Left hindlimb (tissue), 1 donor: Measurements from ENCODE around the gene DNHD1.

ENCODE experiments used
- DNase-seq: peaks from one replicate; pipeline ENCODE4 v3.0.0-alpha.2; 2018

DNHD1 gene

DNA sequence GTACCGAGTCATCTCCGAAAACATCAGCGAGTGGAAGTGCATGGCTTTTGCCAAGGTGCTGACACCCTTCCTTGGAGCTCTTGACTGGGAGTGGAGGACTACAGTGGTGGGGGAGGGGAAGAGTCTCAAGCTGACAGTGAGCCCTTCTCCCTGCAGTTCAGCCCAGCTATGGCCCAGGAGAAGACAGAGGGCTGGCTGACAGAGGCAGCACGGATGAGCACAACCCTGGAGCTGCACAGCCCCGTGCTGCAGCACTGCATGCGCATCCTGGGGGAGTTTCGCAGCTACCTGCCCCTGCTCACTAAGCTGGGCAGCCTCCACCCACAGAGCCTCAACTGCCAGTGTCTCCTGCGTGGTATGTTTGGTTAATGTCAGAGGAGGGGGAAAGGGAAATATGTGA is 41.4 kb downstream of the DNHD1 start:
- no peak for DNase-seq

DNA sequence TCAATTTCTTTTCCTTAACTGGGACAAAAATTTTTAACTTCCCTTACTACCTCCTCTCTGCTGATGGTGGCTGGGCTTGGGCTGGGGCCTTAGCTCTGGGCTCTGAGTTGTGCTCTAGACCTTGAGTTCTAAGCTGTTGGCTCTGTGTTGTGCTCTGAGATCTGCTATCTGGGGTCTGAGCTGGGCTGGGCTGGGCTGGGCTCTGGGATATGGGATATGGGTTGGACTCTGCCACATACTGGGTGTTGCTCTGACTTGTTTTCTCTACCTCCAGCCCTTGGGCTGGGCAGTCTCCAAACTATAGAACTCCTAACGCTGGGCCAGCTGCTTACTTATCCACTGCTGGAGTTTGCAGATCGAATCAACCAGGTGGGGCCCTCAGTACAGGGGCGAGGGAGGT is 41.9 kb downstream of the DNHD1 start:
- DNase-seq, result no peak

DNA sequence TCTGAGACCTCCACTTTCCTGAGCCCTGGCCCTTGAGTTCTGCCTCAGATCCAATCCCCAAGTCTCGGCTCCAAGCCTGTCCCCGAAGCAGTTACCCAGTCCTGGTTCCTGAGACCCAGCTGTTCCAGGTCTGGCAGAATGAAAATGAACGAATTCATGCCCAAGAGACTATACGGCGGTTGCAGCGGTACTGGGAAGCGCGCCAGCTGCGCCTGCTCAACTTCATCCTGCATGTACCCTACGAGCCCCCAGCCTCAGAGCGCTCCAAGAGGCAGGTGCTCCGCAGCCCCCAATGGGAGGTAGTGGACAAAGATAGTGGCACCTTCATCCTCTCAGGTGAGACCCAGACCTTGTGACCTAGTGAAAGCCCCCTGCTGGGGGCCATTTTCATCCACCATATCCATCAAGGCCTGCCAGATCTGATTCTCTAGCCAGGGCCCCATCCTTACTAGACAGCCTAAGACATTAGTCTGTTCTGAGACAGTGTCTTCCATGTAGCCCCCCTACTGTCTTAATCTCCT is 42.7 kb downstream of the DNHD1 start:
- DNase-seq, result no peak

DNA sequence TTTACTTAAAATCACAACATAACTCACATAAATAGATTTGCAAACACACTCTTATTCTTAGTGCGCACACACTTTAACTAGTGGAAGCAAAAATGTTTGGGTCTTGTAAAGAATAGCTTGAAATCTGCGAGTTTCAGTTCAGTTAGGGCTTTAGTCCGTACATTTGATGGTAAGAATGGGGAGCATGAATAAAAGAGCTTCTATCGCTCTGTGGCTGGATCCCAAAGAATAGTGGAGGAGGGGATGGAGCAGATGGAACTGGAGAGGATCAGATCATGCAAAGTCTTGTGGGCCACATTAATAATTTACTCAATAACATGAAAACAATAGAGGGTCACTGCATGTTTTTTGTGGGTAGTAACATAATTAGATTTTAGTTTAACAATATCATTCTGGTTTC is 44.3 kb downstream of the DNHD1 start:
- no peak for DNase-seq

DNA sequence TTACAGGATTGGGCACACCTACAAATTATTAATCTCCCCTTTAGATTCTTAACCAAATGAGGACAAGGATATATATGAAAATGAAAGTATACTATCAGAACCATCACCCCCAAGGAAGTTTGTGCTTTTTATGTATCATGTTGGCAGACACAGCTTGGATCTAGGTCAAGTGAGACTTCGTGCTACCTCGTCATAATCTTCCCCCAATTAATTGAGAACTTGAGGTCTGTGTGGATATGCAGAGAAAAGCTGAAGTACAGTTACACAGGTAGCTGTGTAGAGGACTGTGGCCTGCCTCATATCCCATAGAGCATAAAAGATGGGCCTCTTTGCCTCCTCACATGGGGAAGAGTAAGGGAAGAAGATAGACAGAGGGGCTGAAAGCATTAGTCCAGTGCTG is 45.6 kb downstream of the DNHD1 start:
- DNase-seq, result no peak

DNA sequence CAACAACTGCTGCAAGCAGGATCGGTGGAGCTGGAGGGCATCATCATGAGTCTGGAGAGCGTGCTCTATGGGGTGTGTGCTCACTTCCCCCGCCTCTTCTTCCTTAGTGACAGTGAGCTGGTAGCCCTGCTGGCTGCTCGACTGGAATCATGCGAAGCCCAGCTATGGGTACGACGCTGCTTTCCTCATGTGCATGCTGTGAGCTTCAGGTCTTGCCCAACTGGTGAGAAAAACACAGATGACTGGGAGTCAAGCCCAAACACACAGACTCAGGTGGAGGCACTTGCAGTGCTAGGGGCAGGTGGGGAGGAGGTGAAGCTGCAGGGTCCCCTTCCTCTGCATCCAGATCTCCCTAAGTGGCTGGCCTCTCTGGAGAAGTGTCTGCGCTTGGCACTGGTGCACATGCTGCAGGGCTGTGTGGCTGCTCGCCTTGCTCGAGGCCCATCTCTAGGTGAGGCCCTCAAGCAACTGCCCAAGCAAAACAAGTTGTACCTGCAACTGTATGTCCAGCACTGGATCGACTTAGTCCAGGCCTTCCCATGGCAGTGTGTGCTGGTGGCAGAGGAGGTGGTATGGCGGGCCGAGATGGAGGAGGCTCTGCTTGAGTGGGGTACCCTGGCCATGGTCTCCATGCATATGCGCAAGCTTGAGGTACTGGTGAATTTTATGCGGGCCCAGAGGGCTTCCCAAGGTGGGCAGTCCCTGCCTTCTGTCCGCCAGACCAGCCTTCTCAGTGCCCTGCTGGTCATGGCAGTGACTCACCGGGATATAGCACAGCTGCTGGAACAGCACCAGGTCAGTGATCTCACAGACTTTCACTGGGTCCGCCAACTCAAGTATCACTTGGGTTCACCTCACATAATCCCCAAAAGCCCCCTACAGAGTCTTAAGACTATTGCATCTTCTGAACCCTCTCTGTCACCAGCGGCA is 48.1 kb downstream of the DNHD1 start:
- DNase-seq, result no peak

DNA sequence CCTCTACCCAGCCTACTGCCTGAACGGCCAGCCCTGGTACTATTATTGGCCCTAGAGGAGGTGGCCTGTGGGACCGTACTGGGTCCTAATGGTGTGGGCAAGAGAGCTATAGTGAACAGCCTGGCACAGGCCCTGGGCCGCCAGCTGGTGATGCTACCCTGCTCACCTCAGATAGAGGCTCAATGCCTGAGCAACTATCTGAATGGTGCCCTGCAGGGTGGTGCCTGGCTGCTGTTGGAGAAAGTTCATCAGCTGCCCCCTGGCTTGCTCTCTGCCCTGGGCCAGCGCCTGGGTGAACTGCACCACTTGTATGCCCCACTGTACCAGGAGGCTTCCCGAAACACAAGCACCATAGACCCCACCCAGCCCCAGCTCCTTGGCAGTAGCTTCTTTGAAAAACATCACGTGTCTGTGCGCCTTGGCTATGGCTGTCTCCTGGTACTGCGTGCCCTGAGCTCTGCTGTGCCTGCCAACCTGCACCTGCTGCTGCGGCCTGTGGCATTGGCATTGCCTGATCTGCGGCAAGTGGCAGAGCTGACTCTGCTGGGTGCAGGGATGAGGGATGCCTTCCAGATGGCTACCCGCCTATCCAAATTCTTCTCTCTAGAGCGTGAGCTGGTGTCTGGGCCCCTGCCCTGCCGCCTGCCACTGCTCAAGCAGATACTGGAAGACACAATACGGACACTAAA is 49.0 kb downstream of the DNHD1 start:
- no peak for DNase-seq

DNA sequence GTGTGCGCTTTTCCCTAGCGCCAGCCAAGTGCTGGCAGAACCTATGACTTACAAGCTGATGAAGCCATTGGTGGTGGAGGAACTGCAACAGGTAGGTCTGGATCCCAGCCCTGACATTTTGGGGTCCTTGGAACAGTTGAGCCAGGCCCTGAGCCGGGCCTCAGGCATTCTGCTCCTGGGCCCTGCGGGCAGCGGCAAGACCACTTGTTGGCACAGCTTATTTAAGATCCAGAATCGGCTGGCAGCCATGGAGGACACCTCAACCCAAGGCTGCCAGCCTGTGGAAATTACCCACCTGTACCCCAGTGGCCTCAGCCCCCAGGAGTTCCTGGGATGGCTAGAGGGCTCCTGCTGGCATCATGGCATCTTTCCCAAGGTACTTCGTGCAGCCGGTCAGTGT is 49.7 kb downstream of the DNHD1 start:
- DNase-seq, result no peak

DNA sequence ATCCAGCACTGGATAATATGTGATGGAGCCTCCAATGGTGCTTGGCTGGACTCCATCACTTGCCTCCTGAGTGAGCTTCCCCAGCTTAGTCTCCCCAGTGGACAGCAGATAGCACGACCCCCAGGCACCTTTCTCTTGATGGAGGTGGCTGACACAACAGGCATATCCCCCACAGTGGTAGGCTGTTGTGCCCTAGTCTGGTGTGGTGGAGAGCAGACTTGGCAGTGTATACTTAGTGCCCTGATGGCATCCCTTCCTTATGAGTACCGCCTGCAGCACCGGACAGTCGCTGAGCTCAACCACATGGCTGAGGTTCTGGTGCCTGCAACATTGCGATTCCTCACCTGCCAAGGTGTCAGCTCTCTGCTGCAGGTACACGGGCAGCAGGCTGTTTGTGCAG is 50.1 kb downstream of the DNHD1 start:
- DNase-seq, result no peak

DNA sequence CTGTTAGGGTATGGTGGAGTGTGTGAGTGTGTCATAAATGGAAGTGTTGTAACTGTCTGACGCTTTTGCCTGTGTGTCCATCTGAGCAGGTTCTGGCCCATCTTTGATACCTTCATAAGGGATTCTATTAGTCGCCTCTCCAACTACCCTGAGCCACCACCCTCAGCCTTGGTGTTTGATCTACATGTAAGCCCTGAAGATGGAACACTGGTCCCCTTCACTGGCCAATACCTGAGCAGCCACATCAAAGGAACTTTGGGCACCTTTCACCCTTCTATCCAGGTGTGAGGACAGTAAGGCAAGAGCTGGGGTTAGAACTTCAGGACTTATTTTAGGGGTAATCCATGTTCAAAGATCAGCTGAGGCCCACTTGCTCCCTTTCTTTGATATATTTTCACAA is 51.0 kb downstream of the DNHD1 start:
- no peak for DNase-seq

DNA sequence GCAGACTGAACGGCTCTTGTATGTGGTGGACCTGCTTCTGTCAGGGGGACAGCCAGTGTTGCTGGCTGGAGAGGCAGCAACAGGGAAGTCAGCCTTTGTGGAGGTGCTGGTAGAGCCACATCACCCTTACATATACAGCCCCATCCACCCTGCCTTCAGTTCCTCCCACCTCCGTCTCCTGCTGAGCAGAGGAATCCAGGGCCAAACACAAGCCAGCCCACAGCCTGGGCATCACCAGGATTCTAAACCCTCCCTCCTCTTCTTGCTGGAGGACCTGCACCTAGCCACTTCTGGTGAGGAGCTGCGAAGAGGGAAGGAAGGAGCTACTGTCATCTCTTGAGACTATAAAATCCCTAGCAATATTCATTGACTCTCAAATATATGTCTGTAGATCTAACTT is 51.6 kb downstream of the DNHD1 start:
- no peak for DNase-seq

DNA sequence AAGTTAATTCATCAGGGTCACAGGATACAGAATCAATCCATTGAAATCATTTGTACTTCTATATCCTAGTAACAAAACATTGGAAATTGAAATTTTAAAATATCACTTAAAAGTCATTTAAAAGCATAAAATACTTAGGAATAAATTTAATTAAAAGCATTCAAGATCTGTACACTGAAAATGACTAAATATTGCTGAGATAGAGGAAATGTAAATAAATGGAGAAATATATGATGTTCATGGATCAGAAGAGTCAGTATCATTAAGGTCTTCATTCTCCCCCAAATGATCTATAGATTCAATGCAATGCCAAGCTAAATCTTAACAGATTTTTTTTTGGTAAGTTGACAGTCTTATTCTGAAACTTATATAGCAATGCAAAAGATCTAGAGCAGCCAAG is 56.6 kb downstream of the DNHD1 start:
- DNase-seq, result no peak

DNA sequence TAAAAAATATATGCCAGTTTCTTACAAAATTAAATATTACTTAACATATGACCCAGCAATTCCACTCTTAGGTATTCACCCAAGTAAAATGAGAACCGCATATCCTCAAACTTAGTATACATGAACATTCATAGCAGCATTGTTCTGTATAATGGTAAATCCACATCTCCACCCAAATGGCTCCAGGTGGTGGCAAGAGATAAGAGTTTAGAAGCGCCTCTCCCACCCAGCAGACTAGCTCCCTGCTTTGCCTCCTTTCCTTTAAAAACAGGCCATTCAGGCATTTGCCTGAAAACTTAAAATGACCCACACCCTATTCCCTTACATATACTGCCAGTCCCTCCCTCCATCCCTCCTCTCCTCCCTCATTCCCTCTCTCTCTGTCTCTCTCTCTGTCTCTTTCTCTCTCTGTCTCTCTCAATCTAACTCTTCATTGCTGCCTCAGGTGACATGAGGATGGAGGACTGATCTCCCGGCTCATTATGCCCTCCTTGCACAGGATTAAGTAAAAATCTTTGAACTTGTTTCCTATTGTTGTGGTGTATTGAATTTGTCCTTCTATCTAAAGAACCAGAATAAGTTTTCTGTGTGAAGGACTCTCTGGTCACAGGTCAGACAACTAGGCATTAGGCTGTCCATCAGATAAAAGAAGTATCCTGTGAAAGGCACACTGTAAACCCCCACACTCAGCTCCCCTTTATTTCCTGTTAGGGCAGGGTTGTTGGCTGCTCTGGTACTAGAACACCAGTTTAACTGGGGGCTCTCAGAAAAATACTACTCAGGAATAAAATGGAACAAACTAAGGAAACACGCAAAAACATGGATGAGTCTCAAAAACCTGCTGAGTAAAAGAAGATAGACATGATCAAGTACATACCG is 58.0 kb downstream of the DNHD1 start:
- DNase-seq, result no peak

DNA sequence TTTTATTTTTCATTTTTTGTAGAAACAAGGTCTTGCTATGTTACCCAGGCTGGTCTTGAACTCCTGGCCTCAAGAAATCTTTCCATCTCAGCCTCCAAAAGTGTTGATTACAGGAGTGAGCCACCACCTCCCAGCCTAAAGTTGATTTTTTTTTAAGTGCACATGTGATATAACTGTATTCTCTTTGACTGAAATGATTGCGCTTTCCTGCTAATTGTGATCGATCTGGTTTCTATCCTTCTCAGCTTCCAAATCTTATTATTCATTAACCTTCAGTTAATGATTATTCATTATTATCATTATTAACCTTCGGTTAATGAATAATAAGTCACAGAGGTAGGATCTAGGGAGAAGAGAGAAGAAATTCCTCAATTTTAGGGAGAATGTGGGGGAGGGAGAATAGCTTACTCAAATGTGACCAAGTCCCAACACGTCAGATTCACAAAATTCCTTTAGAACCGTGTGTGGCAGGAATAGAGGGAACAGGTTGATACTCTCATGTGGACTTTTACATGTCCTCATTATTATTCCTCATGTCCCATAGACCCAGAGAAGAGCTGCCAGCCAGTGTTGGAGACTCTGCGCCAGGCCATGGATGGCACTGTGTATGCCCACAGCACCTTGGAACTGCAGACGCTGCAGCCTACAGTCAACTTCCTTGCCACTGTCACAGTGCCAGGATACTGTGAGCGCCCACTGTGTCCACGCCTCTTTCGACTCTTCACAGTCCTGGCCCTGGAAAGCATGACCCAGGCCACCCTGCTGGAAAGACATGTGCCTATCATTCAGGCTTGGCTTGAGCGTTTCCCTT is 59.3 kb downstream of the DNHD1 start:
- no peak for DNase-seq

DNA sequence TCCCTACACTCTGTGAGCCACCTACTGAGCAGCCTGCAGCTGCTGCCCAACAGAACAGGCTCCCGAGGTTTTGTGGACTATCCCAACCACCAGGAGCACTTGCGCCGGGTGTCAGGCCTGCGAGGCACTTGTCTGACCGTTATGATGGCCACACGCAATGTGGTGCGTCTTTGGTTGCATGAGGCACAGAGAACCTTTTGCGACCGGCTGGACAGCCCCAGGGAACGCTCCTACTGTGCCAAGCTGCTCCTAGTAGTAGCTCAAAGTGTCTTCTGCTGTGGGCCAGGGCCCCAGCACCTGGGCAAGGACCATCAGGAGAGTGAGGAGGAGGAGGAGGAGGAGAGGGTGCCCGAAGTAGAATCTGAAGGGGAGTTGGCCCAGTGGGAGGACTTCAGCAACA is 60.0 kb downstream of the DNHD1 start:
- no peak for DNase-seq

DNA sequence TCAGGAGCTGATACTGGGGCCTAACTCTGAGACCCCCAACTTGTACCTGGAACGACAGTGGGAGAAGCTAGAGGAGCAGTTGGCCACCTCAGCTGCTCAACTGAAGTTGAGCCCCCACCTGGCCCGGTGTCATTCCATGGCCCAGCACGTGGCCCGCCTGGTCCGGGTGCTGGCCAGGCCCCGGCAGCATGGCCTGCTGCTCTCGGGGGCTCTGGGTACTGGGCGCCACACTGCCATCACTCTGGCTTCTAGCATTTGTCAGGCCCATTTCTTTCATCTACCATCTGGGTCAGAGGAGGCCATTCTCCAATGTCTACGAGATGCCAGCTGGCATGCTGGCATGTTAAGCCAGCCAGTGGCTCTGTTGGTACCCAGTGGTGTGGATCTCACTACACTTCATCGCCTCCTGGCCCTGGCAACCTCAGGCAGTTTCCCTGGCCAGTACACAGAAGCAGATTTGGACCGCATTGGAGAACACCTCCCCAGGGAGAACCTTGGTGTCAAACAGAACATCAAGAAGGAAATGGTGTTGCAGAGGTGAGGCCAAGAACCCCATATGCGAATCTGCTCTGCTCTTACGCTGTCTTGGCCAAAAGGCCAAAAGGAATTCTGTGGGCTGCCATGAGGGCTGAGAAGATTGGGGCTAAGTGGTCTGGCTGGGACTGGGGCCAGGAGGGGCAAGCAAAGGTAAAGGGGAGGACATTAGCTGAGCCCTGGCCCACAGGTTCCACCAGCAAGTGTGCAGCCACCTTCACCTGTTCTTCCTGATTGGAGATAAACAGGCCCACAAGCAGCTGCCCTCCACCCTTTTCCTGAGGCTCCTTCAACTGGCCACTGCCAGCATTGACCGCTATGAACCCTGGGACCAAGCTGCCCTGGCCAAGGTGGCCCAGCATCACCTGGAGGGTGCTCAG is 60.9 kb downstream of the DNHD1 start:
- DNase-seq, result no peak

DNA sequence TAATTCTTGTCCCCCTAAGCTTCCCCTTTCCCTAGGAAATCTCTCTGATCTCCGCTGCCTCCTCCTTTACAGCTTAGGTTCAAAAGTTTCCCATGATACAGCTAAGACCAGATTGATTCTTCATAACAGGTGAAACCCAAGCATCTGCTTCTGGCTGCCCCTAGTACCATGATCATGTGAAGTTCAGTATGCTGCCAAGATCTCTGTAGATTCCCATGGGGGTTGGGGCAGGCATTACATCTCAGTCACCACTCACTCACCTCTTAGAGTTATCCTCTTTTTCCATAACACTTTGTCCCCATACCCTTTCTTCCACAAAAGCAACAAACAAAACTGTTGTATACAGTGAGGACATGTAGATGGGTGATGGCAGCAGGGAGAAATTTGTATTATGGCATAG is 62.3 kb downstream of the DNHD1 start:
- no peak for DNase-seq

DNA sequence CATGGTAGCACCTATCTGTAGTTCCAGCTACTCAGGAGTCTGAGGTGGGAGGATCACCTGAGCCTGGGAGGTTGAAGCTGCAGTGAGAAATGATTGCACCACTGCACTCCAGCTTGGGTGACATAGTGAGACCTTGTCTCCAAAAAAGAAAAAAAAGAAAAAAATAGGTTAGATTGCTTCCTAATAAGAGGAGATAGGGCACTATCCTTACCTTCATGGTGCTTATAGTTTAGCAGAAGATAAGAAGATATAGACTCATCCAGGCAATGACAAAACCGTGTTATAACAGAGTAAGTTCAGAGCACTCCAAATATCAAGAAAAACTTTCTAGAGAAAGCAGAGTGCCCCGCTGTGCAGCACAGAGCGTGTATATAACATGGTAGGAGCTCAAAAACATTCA is 64.2 kb downstream of the DNHD1 start:
- DNase-seq, result no peak

DNA sequence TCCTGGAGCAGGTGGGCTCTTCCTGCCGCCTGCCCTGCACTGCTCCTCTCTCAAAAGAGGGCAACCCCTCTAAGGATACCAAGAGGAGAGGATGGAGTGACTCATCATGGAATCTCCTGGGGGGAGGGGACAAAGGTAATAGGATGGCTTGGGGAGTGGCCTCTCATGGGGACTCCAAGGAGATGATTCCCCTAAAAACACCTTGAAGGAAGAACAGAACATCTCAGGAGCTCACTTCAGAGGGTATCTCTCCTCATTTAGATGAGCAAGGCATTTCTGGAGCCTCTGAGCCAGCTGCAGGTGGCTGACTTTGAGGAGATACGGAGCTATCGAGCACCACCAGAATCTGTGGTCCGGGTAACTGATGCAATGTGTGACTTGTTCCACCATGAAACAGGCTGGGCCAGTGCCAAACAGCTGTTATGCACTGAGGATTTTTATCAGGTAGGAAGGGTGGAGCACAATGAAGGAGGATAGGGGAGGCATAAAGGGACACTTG is 66.1 kb downstream of the DNHD1 start:
- no peak for DNase-seq

DNA sequence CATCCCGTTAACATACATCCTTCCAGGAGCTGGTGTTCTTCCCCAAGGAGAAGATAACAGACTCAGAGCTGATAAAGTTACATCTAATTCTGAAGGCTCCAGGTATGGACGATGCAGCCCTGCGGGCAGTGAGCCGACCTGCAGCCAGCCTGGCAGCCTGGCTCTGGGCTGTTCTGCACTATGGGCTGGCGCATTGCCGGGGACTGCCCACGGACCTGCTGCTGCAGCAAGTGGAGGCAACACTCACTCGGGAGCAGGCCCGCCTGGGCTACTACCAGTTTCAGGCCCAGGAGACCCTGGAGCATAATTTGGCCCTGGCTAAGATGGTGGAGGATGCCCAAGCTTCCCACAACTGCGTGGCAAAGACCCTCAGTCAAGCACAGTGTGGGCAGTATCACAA is 66.6 kb downstream of the DNHD1 start:
- no peak for DNase-seq

DNA sequence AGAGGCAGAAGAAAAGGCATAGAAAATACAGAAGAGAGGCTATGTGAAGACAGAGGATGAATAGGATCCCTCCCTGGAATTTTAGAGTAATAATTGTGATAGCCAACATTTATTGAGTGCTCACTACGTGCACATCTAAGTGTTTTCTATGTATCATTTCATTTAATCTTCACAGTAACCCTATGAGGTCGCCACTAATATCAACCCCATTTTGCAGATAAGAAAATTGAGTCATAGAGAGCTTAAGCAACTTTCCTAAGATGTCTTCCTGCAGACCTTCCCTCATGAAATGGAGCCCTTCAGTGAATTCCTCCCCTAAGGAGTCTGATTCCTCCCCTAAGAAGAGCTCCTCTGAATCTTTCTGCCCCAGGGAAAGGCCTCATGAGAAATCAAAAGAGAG is 68.2 kb downstream of the DNHD1 start:
- DNase-seq, result no peak
